ENCODE results near the gene TCAIM. TPM values are rescaled to one million over a fixed set of nuclear protein-coding genes. Genes with fewer than 3 reads are reported as not detected.
"Not testable (repeated sequence)": the region's sequence is repeated elsewhere in the genome, so short reads cannot be mapped to it uniquely, and the experiment has no call there.

TCAIM gene
- total RNA-seq, 1 experiment from 2014 or later = 23.8 TPM

DNA sequence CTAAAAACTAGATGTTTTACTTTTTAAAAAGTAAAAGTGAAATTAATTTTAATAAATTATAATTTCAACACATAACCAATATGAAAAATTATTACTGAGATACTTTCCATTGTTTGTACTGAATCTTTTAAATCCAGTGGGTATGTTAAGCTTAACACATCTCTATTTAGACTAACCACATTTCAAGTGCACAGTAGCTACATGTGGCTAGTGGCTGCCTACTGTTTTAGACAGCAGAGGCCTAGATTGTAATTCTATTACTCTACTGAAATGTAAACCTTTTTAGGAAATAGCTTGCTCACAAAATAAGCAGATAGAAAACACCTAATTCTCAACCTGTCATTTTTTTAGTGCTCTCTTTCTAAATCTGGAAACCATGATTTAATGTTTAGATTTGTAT, 4.9 kb downstream of the TCAIM start:
- no peak overlapping the region for H3K18ac ChIP-seq (ENCODE audit: insufficient read length, low read depth, low read length)
- H3K23me2 ChIP-seq (ENCODE audit: insufficient read length, low read depth, low read length, poor library complexity, severe bottlenecking) = no peaks in the 10 kb centered on the region

GRCh38 chr3:44346590-44346989, 8.0 kb downstream of the TCAIM start:
- H3K9me3 ChIP-seq (ENCODE audit: control insufficient read depth, low read depth, low read length); H4K20me1 ChIP-seq (ENCODE audit: control insufficient read depth, insufficient read depth, insufficient read length); H3K4me2 ChIP-seq (ENCODE audit: insufficient read depth, insufficient read length, low read length); H2BK120ac ChIP-seq (ENCODE audit: low read depth, low read length, poor library complexity, severe bottlenecking); H3K9me3 Mint-ChIP-seq; H2BK5ac ChIP-seq (ENCODE audit: insufficient read length, low read length); H3K23ac ChIP-seq (ENCODE audit: insufficient read length, low read depth, low read length); H4K8ac ChIP-seq (replicated peaks; ENCODE audit: insufficient read length, low read depth, low read length); H3K27ac Mint-ChIP-seq; H3K18ac ChIP-seq (ENCODE audit: insufficient read length, low read depth, low read length); H2BK15ac ChIP-seq (ENCODE audit: low read depth, low read length); H3T11ph ChIP-seq (ENCODE audit: low read length); H3K4me1 ChIP-seq (ENCODE audit: insufficient read depth, low read length); H2AK5ac ChIP-seq (ENCODE audit: insufficient read length, low read length); H4K5ac ChIP-seq (ENCODE audit: insufficient read length, low read depth, low read length); H3K36me3 Mint-ChIP-seq (ENCODE audit: insufficient read depth in 1 of 3, low read depth in 3 of 3); H3K9ac ChIP-seq (ENCODE audit: extremely low read depth, insufficient read length, low read length); H3K4ac ChIP-seq (ENCODE audit: low read depth, low read length); H3K27ac ChIP-seq (ENCODE audit: insufficient read length, low read depth, low read length); H3K79me1 ChIP-seq (ENCODE audit: insufficient read depth, low read depth, low read length, poor library complexity, severe bottlenecking); H2BK12ac ChIP-seq (ENCODE audit: insufficient read length, low read depth, low read length); H3K56ac ChIP-seq (ENCODE audit: insufficient read length, low read depth, low read length); H2AFZ ChIP-seq (ENCODE audit: low read length); H3K23me2 ChIP-seq (ENCODE audit: insufficient read length, low read depth, low read length, poor library complexity, severe bottlenecking); H3K4me3 Mint-ChIP-seq; H3K27me3 ChIP-seq (ENCODE audit: insufficient read depth, low read length); H3K79me2 ChIP-seq (ENCODE audit: insufficient read depth, low read length); H2BK20ac ChIP-seq (ENCODE audit: low read depth, low read length, poor library complexity, severe bottlenecking); H3K14ac ChIP-seq (ENCODE audit: insufficient read depth, low read length); DNase-seq; H3K27me3 Mint-ChIP-seq (ENCODE audit: low read depth); H4K91ac ChIP-seq (ENCODE audit: insufficient read length, low read depth, low read length): not testable (repeated sequence)
- peaks cover 21 to 22% of the 10 kb centered on the region in 2 experiments for H3K4me1 Mint-ChIP-seq
- no CpG with 5 or more reads among the region's 6 CpGs for WGBS (ENCODE audit: extremely low coverage, insufficient read length, low lambda C conversion rate)

More for the DNA sequence above, 4.9 kb downstream of the TCAIM start:
- H3K4me1 ChIP-seq (ENCODE audit: insufficient read depth, low read length) = no peaks in the 10 kb centered on the region
- H3K4me1 Mint-ChIP-seq = peaks cover 13 to 15% of the 10 kb centered on the region in 2 experiments
- H2BK120ac ChIP-seq (ENCODE audit: low read depth, low read length, poor library complexity, severe bottlenecking) = no peak overlapping the region
- H3K9me3 Mint-ChIP-seq = no peaks in the 10 kb centered on the region
- H2BK12ac ChIP-seq (ENCODE audit: insufficient read length, low read depth, low read length) = no peak overlapping the region
- H3K27ac Mint-ChIP-seq = no peak overlapping the region
- no peak overlapping the region for H3K14ac ChIP-seq (ENCODE audit: insufficient read depth, low read length)
- H3K9ac ChIP-seq (ENCODE audit: extremely low read depth, insufficient read length, low read length) = no peak overlapping the region
- peaks cover 8% of the 10 kb centered on the region for H3K79me1 ChIP-seq (ENCODE audit: insufficient read depth, low read depth, low read length, poor library complexity, severe bottlenecking)
- H4K91ac ChIP-seq (ENCODE audit: insufficient read length, low read depth, low read length) = no peak overlapping the region
- H3K27me3 ChIP-seq (ENCODE audit: insufficient read depth, low read length) = no peaks in the 10 kb centered on the region
- H3K27ac ChIP-seq (ENCODE audit: insufficient read length, low read depth, low read length) = no peak overlapping the region
- H2AFZ ChIP-seq (ENCODE audit: low read length) = no peak overlapping the region
- no peak overlapping the region for H3K23ac ChIP-seq (ENCODE audit: insufficient read length, low read depth, low read length)
- no peak for TF ChIP-seq CTCF (conservative IDR thresholded peaks at IDR 0.05)
- H3T11ph ChIP-seq (ENCODE audit: low read length) = no peak overlapping the region
- H2AK5ac ChIP-seq (ENCODE audit: insufficient read length, low read length) = no peak overlapping the region
- H3K27me3 Mint-ChIP-seq (ENCODE audit: low read depth) = no peaks in the 10 kb centered on the region
- no peak overlapping the region for H3K4me3 Mint-ChIP-seq
- no peak overlapping the region for H3K56ac ChIP-seq (ENCODE audit: insufficient read length, low read depth, low read length)
- H2BK20ac ChIP-seq (ENCODE audit: low read depth, low read length, poor library complexity, severe bottlenecking) = no peak overlapping the region
- H2BK15ac ChIP-seq (ENCODE audit: low read depth, low read length) = no peak overlapping the region
- peaks cover 4% of the 10 kb centered on the region; the same call in 1 of the 2 replicates for H3K79me2 ChIP-seq (ENCODE audit: insufficient read depth, low read length)
- peaks cover 0 to 9% (median 3%) of the 10 kb centered on the region in 3 experiments; a peak in 5 of 7 replicates for H3K36me3 Mint-ChIP-seq (ENCODE audit: insufficient read depth in 1 of 3, low read depth in 3 of 3)
- DNase-seq = no peak
- H3K4me2 ChIP-seq (ENCODE audit: insufficient read depth, insufficient read length, low read length) = no peak overlapping the region
- H4K5ac ChIP-seq (ENCODE audit: insufficient read length, low read depth, low read length) = no peak overlapping the region
- H4K8ac ChIP-seq (replicated peaks; ENCODE audit: insufficient read length, low read depth, low read length) = no peak overlapping the region
- H3K4ac ChIP-seq (ENCODE audit: low read depth, low read length) = no peak overlapping the region
- H4K20me1 ChIP-seq (ENCODE audit: control insufficient read depth, insufficient read depth, insufficient read length) = no peaks in the 10 kb centered on the region
- H2BK5ac ChIP-seq (ENCODE audit: insufficient read length, low read length) = no peak overlapping the region
- H3K9me3 ChIP-seq (ENCODE audit: control insufficient read depth, low read depth, low read length) = no peaks in the 10 kb centered on the region

Measured in H9 (cell line).